GM21528 (cell line): Measurements from ENCODE around the gene KCNIP1.
A peak's percentile ranks its signal among the peaks of the same experiment; 100 is the strongest.

Source experiments
- ATAC-seq: cut with Tn5 transposase; IDR thresholded peaks from one replicate; pipeline ENCODE4 v1.9.1; 2021; ENCODE audit warnings: mild to moderate bottlenecking, moderate library complexity; ENCODE audit not compliant: unreplicated experiment, low FRiP score

KCNIP1 gene

GRCh38 chr5:170589643-170590042, 85.8 kb downstream of the KCNIP1 start:
- no peak for ATAC-seq

GRCh38 chr5:170590566-170590965, 86.7 kb downstream of the KCNIP1 start:
- no peak for ATAC-seq

GRCh38 chr5:170591054-170591453, 87.2 kb downstream of the KCNIP1 start:
- no peak for ATAC-seq

- ATAC-seq, result no peak
Observed at GRCh38 chr5:170596482-170597044, 92.7 kb downstream of the KCNIP1 start.

GRCh38 chr5:170597109-170597751, 93.4 kb downstream of the KCNIP1 start:
- ATAC-seq, result peak; percentile 67

- ATAC-seq, result no peak
Observed at GRCh38 chr5:170597872-170598271, 94.1 kb downstream of the KCNIP1 start.

GRCh38 chr5:170599756-170600155, 95.9 kb downstream of the KCNIP1 start:
- no peak for ATAC-seq

- no peak for ATAC-seq
Observed at GRCh38 chr5:170601619-170602018, 97.8 kb downstream of the KCNIP1 start.

GRCh38 chr5:170603109-170603508, 99.3 kb downstream of the KCNIP1 start:
- ATAC-seq, result no peak

- no peak for ATAC-seq
Observed at GRCh38 chr5:170603578-170604565, 100.1 kb downstream of the KCNIP1 start.

- no peak for ATAC-seq
Observed at GRCh38 chr5:170606941-170607340, 103.1 kb downstream of the KCNIP1 start.

GRCh38 chr5:170611449-170612090, 107.8 kb downstream of the KCNIP1 start:
- ATAC-seq, result no peak

- ATAC-seq, result no peak
Observed at GRCh38 chr5:170612256-170612678, 108.4 kb downstream of the KCNIP1 start.

- no peak for ATAC-seq
Observed at GRCh38 chr5:170614065-170614490, 110.3 kb downstream of the KCNIP1 start.

GRCh38 chr5:170614720-170615119, 110.9 kb downstream of the KCNIP1 start:
- no peak for ATAC-seq

GRCh38 chr5:170617533-170618490, 114.0 kb downstream of the KCNIP1 start:
- ATAC-seq, result no peak

- no peak for ATAC-seq
Observed at GRCh38 chr5:170619869-170620268, 116.0 kb downstream of the KCNIP1 start.

- ATAC-seq, result no peak
Observed at GRCh38 chr5:170622933-170623332, 119.1 kb downstream of the KCNIP1 start.

- ATAC-seq, result no peak
Observed at GRCh38 chr5:170623576-170624181, 119.9 kb downstream of the KCNIP1 start.
